B cell (primary cell): ENCODE data around the gene MYCL. TPM values are rescaled to one million over a fixed set of nuclear protein-coding genes. Genes with fewer than 3 reads are reported as not detected.

Experiments used
- ATAC-seq: fragments of 200-7000 bp; cut with Tn5 transposase; one replicate; pipeline ENCODE4 v1.10.0; 2021; ENCODE audit warnings: low read depth, mild to moderate bottlenecking, moderate number of reproducible peaks, moderate library complexity
- CTCF ChIA-PET: fragments of 350-600 bp; sonication (Branson Sonifier 250); formaldehyde crosslinking; loops from one replicate; lab custom pipeline; 2021; ENCODE audit warnings: antibody characterized with exemption, inconsistent platforms; lab: Charles Lee
- POLR2A ChIA-PET: fragments of 350-600 bp; sonication (Branson Sonifier 250); formaldehyde crosslinking; loops from one replicate; lab custom pipeline; 2021; ENCODE audit warnings: antibody characterized with exemption; lab: Charles Lee
- DNase-seq: peaks from one replicate; pipeline ENCODE4 v3.0.0; 2013
- H2AFZ ChIP-seq: 2 replicates; pipeline ENCODE4 v1.6.1; 2012; ENCODE audit warnings: mild to moderate bottlenecking, low read depth, low read length; ENCODE audit not compliant: insufficient read depth, poor library complexity, severe bottlenecking
- H3K27ac ChIP-seq, 2 donors: 1 replicate in 1 of 2; 2 replicates in 1 of 2; pipeline ENCODE4 v1.5.1; 2012 to 2013; ENCODE audit warnings: low read length in 2 of 2, mild to moderate bottlenecking in 2 of 2, moderate library complexity in 1 of 2
- H3K27me3 ChIP-seq, 4 experiments: fragments of 200-600 bp in 1 of 4; sonication (generic) in 1 of 4; replicated peaks in 1 of 4; 1 replicate in 2 of 4; 2 replicates in 2 of 4; pipeline versions ENCODE4 v1.6.1 to v1.7.0; 2013 to 2016; ENCODE audit warnings: low read length in 3 of 4, mild to moderate bottlenecking in 2 of 4, mixed read lengths in 1 of 4, moderate library complexity in 1 of 4; ENCODE audit not compliant: insufficient read depth in 4 of 4, control insufficient read depth in 3 of 4; ENCODE audit errors: control extremely low read depth in 1 of 4
- H3K36me3 ChIP-seq, 2 experiments: replicated peaks in 1 of 2; 1 replicate in 1 of 2; 2 replicates in 1 of 2; pipeline versions ENCODE4 v1.6.1 to v1.7.1; 2013; ENCODE audit warnings: low read length in 1 of 2; ENCODE audit not compliant: insufficient read depth in 2 of 2, control insufficient read depth in 1 of 2; ENCODE audit errors: control extremely low read depth in 1 of 2, extremely low read depth in 1 of 2
- H3K4me1 ChIP-seq, 2 donors: fragments of 200-600 bp in 1 of 2; sonication (generic) in 1 of 2; 1 replicate in 1 of 2; 2 replicates in 1 of 2; pipeline versions ENCODE4 v1.5.1 to v1.6.1; 2013 to 2017; ENCODE audit warnings: low read length in 2 of 2; ENCODE audit not compliant: control insufficient read depth in 2 of 2, insufficient read depth in 2 of 2
- H3K4me2 ChIP-seq: replicated peaks from 2 replicates; pipeline ENCODE3; 2012; ENCODE audit warnings: mild to moderate bottlenecking, low read depth, low read length; ENCODE audit not compliant: poor library complexity, severe bottlenecking
- H3K4me3 ChIP-seq, 5 experiments: fragments of 200-600 bp in 1 of 5; sonication (generic) in 1 of 5; 1 replicate in 3 of 5; 2 replicates in 2 of 5; pipeline versions ENCODE4 v1.5.1 to v1.7.0; 2011 to 2016; ENCODE audit warnings: low read length in 4 of 5, mild to moderate bottlenecking in 4 of 5, low read depth in 2 of 5, control low read depth in 1 of 5, moderate library complexity in 1 of 5; ENCODE audit not compliant: insufficient read depth in 1 of 5; ENCODE audit errors: control extremely low read depth in 1 of 5, extremely low read depth in 1 of 5
- H3K79me2 ChIP-seq: fragments of 200-600 bp; sonication (generic); one replicate; pipeline ENCODE4 v1.6.0; 2016; ENCODE audit warnings: low read length; ENCODE audit not compliant: control insufficient read depth, insufficient read depth
- H3K9ac ChIP-seq: fragments of 200-600 bp; sonication (generic); 2 replicates; pipeline ENCODE4 v1.6.1; 2017; ENCODE audit warnings: mild to moderate bottlenecking, low read length, moderate library complexity
- H3K9me3 ChIP-seq, 3 donors: one replicate each; pipeline versions ENCODE4 v1.6.1 to v1.7.1; 2013; ENCODE audit warnings: low read length in 2 of 3; ENCODE audit not compliant: control insufficient read depth in 2 of 3, insufficient read depth in 1 of 3; ENCODE audit errors: control extremely low read depth in 1 of 3
- H4K20me1 ChIP-seq: 2 replicates; pipeline ENCODE4 v1.6.0; 2012; ENCODE audit warnings: mild to moderate bottlenecking, low read length; ENCODE audit not compliant: insufficient read depth, control insufficient read depth, poor library complexity, severe bottlenecking
- H3K27ac Mint-ChIP-seq: one replicate; pipeline ENCODE4 v1.8.0; 2021; ENCODE audit warnings: mixed read lengths
- H3K27me3 Mint-ChIP-seq: one replicate; pipeline ENCODE4 v1.8.0; 2021; ENCODE audit warnings: mixed read lengths
- H3K4me1 Mint-ChIP-seq: one replicate; pipeline ENCODE4 v1.8.0; 2021; ENCODE audit warnings: mixed read lengths
- H3K4me3 Mint-ChIP-seq: one replicate; pipeline ENCODE4 v1.8.0; 2021; ENCODE audit warnings: mixed read lengths
- H3K9me3 Mint-ChIP-seq: one replicate; pipeline ENCODE4 v1.8.0; 2022; ENCODE audit warnings: mixed read lengths; ENCODE audit not compliant: insufficient read depth
- CTCF ChIP-seq: fragments of 200-600 bp; IDR thresholded peaks from one replicate; pipeline ENCODE4 v1.8.0; 2022; ENCODE audit warnings: antibody characterized with exemption, mild to moderate bottlenecking
- EZH2 ChIP-seq: IDR thresholded peaks from 2 replicates; pipeline ENCODE4 v1.6.1; 2012; ENCODE audit warnings: borderline replicate concordance, low read depth, mild to moderate bottlenecking, moderate library complexity, low read length; ENCODE audit not compliant: insufficient read depth, poor library complexity, severe bottlenecking
- WGBS: methylation state at CpG from one replicate; pipeline ENCODE4 v1.1.5; 2013; ENCODE audit warnings: missing lambda C conversion rate; ENCODE audit not compliant: insufficient coverage; 5-methylcytosine and 5-hydroxymethylcytosine counted together
- intact Hi-C: fragments of 100-400 bp; cut with micrococcal nuclease; formaldehyde crosslinking; loops from one replicate; pipeline ENCODE4 v1.10.0; 2022
- polyA plus RNA-seq: library from polyadenylated mRNA; depleted of rRNA; stranded (reverse); fragments of >200 nt; gene quantifications from 2 replicates; pipeline ENCODE4 v1.2.3, GENCODE V29; 2012
- total RNA-seq, 2 donors: library from RNA; stranded (reverse); fragments of 120-200 nt in 1 of 2; gene quantifications; 1 replicate in 1 of 2; 2 replicates in 1 of 2; pipeline versions ENCODE4 v1.2.3 to v1.2.4, GENCODE V29; 2013 to 2022

MYCL gene
- total and polyA plus RNA-seq, 2 donors (not counting 1 experiment from before 2014, with no cell fraction given): 0.03 to 0.62 TPM

GRCh38 chr1:39865762-39866161 is 36.0 kb downstream of the MYCL start:
- no CpG with 5 or more reads among the region's 1 CpG for WGBS
- Histone ChIP-seq H4K20me1 (peaks cover 20% of the 10 kb centered on the region), H3K4me3 (no peak overlapping the region), H3K4me1 (no peaks in the 10 kb centered on the region), H3K79me2 (peaks cover 85% of the 10 kb centered on the region), H3K36me3 (peaks cover 2 to 3% of the 10 kb centered on the region in 2 experiments), H3K27me3 (no peaks in the 10 kb centered on the region), H3K27ac (no peak overlapping the region), H3K9ac (no peak overlapping the region), H2AFZ (no peak overlapping the region), H3K9me3 (no peaks in the 10 kb centered on the region), H3K4me2 (no peak overlapping the region)
- Mint-ChIP-seq H3K4me1 (no peaks in the 10 kb centered on the region), H3K4me3 (no peak overlapping the region), H3K27ac (no peak overlapping the region), H3K27me3 (no peaks in the 10 kb centered on the region), H3K9me3 (no peaks in the 10 kb centered on the region)
- intact Hi-C loops: no loop called here
- ATAC-seq (no peak), DNase-seq (no peak)
- CTCF ChIA-PET: interaction anchor here (1.5 kb wide), 1 partner anchor 53 kb away, joined by 3 read pairs; no protein-coding TSS in a partner anchor
- TF ChIP-seq CTCF (peak; percentile 33), EZH2 (no peak)
- POLR2A ChIA-PET: no interaction called here

- no peak for TF ChIP-seq EZH2
- no peak for TF ChIP-seq CTCF
- intact Hi-C loops: no loop called here
- ATAC-seq (no peak), DNase-seq (no peak)
- H3K4me3 Mint-ChIP-seq: no peak overlapping the region
- ChIA-PET CTCF (interaction anchor here (0.5 to 0.6 kb wide), 2 partner anchors 51 to 160 kb away, joined by 3 to 5 read pairs; no protein-coding TSS in a partner anchor), POLR2A (interaction anchor here (0.7 kb wide), 1 partner anchor 37 kb away, joined by 3 read pairs; no protein-coding TSS in a partner anchor)
- Histone ChIP-seq H3K4me2 (no peak overlapping the region), H3K4me1 (no peaks in the 10 kb centered on the region), H4K20me1 (peaks cover 21% of the 10 kb centered on the region), H2AFZ (no peak overlapping the region), H3K79me2 (peaks cover 87% of the 10 kb centered on the region), H3K36me3 (peaks cover 2 to 3% of the 10 kb centered on the region in 2 experiments), H3K9me3 (no peaks in the 10 kb centered on the region), H3K27me3 (no peaks in the 10 kb centered on the region), H3K4me3 (no peak overlapping the region), H3K27ac (no peak overlapping the region), H3K9ac (no peak overlapping the region)
- WGBS: 90% methylated on average over 2 of the region's 5 CpGs
- H3K4me1 Mint-ChIP-seq: peaks cover 2% of the 10 kb centered on the region
- H3K27ac Mint-ChIP-seq: no peak overlapping the region
- H3K27me3 Mint-ChIP-seq: no peaks in the 10 kb centered on the region
- no peaks in the 10 kb centered on the region for H3K9me3 Mint-ChIP-seq
Measured at GRCh38 chr1:39863177-39863576, 38.5 kb downstream of the MYCL start.
